HG03060 (cell line): ENCODE results near the gene CASZ1.

Experiments used
- ATAC-seq: cut with Tn5 transposase; IDR thresholded peaks from one replicate; pipeline ENCODE4 v1.9.1; 2021; ENCODE audit warnings: low read depth, moderate number of reproducible peaks; ENCODE audit not compliant: unreplicated experiment

The CASZ1 gene

DNA sequence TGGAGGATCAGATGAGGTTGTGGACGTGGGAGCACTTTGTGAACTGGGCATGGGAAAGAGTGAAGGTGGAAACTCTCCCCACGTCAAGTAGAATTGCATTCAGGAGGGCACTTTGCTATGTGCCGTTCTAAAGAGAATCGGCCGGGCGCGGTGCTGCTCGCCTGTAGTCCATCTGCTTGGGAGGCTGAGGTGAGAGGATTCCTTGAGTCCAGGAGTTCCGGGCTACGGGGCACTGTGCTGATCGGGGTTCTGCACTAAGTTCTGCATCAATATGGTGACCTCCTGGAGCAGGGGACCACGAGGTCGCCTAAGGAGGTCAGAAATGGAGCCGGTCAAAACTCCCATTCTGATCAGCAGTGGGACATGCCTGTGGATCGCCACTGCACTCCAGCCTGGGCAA, 179.8 kb downstream of the CASZ1 start:
- ATAC-seq: no peak

DNA sequence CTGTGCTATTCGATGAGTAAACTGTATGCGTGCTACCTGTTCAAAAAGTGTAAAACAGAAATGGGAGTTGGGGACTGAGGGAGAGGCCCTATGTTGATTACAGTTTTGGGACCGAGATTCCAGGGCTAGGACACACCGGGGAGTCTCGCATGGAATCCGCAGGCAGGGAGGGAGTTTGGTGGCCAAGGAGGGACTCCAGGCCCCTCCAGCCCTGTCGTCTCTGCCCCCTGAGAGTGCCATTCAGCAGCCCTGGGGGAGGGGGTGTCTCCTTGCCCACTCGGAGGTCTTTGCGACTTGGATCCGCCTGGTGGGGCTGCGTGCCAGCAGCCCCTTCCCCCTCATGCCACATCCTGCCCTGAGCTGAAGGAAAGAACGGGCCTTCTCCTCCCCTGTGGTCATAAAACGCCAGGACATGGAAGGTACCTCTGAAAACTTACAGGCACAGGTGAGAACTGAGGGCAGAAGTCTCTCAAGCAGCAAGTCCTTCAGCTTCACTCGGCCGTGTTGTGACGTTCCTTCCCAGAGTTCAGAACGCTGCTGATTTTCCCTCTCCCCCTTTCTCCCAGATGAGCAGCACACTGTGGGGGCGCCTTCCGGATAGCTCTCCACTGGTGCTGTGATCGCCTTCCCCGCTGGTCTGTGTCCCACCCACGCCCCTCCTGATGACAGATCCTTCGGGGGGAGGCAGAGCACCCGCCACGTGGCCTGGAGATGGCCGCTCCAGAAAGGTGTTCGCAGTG, 180.3 kb downstream of the CASZ1 start:
- ATAC-seq: no peak

DNA sequence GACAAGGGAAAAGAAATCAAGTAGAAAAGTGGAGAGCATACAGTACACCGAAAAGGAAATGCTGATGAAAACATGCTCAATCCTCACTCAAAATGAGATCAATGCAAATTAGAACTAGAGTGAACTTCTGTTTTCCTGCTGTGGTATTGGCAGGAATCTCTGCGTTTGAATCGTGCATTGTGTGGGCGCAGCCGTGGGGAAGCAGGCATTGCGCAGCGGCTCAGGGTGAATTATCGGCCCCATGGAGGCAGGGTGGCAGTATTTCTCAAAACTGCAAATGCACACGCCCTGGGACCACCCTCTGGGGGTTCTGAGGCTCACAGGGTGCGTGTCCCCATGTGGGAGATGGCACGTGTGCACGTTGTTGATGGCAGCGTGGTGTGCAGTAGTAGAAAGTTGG, 181.1 kb downstream of the CASZ1 start:
- no peak for ATAC-seq

DNA sequence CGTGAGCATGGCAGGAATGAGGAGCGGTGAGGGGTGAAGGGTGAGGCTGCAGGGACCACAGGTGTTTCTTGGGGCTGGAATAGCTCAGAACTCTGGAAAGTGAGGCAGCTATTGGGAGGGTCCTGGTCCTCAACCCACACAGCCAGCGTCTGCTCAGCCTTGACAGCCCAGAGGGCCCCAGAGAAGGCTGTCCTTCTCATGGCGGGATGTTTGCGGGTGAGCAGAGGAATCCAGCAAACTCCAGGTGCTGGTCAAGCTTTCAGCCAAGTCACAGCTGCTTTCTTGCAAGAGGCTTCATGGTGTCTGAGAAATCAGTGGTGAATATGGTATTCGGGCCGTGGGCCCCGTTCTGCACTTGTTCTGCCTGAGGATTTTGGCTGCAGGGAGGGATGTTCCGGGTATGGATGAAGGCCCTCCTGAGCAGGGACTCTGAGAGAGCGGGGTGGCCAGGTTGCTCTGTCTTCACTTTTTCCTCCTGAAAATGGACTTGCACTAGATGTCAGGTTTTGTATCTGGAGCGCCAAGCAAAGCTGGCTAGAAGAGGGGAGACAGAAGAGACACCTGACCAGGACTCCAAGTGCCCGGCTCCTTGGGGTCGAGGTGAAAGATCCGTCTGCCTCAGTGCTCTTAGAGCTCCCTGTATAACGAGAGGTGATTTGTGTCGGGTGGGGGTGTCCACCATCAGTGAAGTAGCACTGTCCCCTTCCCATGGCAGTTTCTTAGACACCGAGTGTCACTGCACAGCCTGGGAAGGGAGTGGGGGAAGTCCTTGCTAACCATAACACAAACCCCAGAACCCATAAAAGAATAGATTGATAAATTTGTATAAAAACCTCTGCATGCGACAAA, 181.8 kb downstream of the CASZ1 start:
- ATAC-seq: no peak

DNA sequence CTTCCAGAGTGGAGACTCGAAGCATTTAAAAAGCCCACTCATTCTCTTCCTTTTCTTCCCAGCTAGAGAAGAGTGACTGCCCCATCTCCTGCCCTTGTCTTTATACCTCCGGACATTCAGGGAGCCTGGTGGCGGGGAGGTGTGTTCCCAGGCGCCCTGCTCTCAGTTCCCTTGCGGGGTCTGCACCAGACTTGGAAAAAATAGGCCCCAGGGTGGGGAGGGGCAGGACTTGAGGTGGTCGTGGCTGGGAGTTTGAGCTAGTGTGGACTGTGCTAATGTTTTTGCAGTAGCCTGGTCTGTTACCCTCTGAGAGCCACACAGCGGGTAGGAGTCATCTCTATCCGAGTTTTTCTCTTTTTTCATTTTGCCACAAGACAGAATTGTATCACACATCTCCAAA, 182.6 kb downstream of the CASZ1 start:
- no peak for ATAC-seq

DNA sequence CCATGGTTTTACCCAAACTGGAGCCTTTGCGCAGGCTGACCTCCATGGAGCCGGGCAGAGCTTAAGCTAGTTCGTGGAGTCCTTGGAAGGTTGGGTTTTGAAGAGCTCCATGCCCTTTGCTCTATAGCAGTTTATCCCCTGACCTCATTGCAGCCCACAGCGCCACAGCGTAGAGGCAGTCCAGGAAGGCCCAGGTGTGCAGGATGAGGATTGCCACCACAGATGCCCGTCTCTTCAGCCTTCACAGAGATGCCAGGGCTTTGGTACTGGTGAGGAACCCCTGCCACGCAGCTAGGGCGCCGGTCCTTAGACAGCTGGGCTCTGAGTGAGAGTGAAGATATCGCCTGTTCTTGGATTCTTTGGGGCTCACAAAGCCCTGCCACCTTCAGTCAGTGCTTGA, 183.1 kb downstream of the CASZ1 start:
- ATAC-seq: no peak

DNA sequence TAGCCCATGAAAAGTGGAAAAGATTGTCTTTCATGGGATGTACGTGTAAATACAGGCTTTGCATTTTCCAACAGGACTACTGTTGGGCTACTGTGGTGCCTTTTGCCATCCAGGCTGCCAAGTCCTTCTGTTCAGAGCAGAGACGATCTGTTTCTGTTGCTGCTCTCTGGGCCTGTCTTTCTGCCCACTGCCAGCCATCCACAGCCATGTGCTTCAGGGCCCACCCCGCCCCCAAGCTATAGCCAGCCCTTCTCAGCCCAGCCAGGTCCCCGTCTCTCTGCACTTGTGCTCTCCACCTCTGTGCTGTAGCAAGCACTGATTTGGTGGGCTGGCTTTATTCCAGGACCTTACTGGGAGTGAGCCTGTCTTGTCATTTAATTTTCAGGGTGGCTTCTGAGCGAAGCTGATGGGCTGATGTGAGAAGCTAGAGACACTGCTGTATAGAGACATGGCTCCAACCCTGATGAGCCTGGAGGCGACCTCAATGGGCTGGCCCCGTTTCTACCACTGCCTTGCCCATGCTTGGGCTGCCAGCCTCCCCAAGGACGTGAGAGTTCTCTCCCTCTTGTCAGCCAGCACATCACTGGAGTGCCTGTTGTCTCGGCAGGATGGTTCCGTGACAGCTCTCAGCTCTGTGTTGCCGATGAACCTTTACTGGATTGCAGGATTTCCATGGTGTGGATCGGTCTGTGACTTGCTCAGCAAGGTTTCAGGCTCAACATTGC, 183.8 kb downstream of the CASZ1 start:
- no peak for ATAC-seq

DNA sequence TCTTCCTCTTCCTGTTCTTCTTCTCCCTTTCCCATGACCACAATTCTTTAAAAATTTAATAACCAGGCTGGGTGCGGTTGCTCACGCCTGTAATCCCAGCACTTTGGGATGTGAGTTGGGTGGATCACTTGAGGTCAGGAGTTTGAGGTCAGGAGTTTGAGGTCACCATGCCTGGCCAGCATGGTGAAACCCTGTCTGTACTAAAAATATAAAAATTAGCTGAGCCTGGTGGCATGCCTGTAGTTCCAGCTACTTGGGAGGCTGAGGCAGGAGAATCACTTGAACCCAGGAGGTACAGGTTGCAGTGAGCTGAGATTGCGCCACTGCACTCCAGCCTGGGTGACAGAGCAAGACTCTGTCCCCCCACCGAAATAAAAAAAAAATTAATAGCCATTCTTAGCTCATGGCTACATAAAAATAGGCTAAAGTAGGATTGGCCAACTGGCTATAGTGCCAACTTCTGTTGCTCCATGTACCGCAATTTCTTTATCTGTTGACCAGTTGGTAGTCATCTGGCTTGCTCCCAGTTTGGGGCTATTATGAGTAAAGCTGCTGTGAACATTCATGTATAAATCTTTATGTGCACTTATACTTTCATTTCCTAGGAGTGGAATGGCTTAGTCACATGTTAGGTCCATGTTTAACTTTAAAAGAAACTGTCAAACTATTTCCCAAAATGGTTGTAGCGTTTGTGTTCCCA, 185.4 kb downstream of the CASZ1 start:
- ATAC-seq: no peak

DNA sequence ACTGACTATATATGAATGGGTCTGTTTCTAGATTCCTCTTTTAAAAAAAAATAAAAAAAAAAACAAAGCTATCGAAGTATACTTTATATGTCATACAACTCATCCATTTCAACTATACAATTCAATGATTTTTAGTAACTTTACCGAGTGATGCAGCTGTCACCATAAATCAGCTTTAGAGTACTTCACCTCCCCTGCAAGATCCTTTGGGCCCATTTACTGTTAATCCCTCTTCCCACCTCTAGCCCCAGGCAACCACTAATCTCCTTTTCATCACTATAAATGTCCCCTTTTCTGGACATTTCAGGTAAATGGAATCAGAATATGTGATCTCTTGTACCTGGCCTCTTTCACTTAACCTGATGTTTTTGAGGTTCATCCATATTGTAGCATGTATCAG, 187.8 kb downstream of the CASZ1 start:
- ATAC-seq: no peak

DNA sequence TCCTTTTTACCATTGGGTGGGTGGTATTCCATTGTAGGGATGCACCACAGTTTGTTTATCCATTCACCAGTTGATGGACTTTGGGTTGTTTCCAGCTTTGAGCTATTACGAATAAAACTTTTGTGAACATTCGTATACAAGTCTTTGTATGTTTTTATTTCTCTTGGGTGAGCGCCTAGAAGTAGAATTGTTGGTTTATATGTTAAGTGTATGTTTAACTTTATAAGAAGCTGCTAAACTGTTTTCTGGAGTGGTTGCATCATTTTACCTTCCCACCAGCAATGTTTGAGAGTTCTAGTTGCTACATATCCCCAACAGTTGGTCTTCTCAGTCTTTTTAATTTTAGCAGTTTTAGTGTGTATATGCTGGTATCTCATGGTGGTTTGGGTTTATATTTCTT, 189.2 kb downstream of the CASZ1 start:
- ATAC-seq: no peak

DNA sequence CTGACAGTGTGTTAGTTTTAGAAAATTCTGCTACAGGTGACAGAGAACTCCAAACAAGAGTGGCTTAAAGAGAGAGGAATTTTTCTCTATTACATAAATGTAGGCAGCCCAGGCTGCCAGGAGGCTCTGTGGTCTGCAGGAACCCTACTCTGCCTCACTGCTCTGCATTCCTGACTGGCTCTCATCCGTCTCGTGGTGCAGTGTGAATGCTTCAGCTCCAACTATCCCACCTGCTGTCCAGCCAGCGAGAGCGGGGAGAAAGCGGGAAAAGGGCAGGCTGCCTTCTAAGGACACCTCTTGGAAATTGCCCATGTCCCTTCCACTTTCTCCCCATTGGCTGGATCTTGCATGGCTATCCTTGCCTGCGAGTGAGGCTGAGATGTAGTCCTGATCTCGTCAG, 190.4 kb downstream of the CASZ1 start:
- ATAC-seq: no peak

DNA sequence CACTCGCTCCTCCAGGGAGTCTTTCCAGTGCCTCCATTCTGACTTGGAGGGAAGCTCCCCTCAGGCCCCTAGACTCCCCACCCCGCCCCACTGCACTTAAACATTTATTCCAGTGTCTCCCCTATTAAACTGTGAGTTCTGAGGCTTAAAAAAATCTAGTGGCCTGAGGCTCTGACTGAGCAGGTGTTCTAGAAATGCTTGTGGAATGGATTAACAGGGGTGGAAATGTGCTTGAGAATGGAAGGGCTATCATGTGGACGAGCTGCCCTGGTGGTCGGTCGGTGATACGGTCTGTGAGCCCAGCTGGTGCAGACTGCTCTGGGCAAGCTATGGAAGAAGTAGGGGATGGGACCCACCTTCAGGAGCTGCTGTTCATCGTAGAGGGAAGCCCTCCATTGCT, 191.5 kb downstream of the CASZ1 start:
- no peak for ATAC-seq

DNA sequence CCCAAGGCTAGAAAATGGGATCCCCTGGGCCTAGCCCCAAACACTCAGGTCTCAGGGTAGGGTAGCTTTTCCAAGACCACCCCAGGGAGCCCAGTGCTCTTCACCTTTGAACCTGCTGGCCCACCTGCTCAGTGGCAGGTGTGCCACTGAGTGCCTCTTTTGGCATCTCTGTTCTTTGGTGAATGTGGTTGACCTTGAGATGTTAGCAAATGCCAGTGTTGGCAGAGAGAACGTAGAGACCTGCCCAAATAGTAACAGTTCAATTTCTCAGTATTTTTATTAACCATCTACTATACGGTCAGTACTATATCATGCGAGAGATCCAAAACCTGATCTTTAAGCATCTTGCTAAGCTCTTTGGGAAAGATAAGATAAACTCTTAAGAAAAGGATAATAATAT, 193.5 kb downstream of the CASZ1 start:
- ATAC-seq: no peak

DNA sequence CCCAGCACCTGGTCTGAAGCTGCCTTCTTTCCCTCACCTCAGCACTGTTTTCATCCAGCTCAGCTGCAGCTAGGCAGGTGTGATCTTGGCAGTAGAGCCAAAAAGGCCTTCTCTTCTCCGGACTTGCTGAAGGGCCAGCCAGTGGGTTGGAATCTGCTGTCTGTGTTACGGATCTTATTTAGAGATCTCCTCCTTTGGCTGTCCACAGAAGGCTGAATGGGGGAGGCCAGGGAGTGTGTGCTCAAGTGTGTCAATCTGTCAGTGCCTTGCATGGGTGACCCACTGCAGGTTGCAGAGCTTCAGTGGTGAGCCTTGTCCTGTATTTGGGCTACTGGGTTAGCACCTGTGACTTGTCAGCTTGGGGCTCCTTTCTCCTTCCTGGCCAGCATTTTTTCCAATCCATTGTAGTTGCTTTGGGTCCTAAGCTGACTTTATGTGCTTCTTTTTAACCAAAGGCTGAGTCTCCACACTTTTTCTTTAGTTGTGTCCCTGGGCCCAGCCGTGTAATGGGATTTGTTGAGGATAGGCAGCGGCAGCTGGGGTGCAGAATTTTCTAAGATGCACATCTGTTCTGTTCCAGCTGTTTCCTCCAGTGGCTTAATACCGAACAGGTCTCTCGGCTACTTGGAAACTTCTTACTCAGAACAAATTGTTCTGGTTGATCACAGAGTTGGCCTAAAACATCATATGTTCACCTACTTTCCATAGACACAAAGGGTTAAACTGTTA, 194.9 kb downstream of the CASZ1 start:
- ATAC-seq: no peak

DNA sequence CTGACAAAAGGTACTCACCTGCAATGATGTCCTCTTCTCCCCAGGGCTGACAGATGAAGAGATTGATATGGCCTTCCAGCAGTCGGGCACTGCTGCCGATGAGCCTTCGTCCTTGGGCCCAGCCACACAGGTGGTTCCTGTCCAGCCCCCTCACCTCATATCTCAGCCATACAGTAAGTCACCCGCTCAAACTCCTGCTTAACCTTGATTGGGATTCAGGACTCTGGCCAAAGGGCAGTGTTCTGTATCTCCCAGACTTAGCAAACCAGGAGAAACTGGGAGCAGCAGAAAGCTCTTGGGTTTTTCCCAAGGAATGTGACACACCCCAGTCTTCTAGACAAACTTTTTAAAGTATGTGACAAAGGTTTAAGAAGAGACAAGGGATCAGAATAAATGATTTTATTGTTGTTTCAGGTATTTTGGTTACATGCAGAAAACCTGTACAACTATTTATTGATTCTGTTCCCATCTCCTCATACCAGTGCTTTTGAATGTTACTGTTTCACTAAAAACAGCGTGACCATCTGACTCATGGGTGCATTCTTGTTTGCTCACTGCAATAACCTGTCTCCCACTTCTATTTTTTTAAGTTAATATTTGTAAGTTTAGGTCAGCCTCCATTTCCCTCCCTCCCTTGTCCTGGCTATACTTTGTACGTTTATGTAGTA, 197.1 kb downstream of the CASZ1 start:
- ATAC-seq: no peak

DNA sequence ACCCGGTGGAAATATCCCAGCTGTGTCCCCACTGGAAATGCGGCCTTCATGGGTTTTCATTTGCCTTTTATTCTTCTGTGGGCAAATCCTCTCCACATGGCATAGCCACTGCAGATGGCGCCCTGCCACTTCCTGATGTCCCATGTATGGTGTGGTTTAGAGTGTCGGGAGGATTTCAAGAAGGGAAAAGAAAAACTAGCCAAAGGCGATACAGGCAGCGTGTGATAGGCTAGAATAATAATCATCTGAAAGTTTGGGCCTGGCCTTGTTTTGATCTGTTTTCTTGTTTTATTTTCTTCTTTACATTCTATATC, 198.1 kb downstream of the CASZ1 start:
- ATAC-seq: no peak

DNA sequence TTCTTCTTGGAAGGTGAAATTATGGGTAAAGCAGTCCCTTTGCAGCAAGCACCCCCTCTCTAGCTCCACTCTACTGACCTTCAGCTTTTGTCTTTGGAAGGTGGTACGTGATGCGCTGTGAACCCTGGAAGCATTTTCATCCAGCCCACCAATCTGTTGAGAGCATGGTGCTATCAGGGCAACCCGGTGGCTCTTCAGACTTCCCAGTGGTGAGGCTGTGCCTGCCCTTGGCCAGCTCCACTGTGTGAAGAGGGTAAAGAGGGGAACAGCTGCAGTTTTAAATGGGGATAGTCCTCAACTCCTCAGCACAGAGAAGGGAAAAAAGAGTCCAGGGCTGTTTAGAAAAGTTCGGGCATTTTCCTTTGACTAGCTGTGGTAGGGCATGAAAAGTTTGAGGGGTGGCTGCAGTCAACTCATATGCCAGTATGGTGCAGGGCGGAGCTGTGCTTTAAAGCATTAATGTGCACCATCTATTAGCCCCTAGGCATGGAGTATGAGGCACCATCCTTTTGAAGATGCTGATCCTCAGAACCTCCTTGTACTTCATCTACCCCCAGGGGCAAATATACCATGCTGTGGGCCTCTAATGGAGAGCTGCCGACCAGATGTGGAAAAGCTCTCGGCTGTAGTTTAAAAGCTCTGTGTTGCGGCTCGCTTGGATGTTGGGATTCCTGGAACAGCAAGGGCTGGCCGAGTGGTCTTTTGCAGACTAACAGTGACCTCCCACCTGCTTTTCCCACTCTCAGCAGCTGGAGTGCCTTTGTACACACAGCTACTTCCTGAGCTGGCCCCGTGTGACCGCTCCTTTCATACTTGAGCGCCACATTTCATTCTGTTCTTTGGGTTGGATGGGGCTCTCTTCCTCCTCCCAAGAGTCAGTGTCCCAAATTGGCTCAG, 198.7 kb downstream of the CASZ1 start:
- ATAC-seq: no peak

DNA sequence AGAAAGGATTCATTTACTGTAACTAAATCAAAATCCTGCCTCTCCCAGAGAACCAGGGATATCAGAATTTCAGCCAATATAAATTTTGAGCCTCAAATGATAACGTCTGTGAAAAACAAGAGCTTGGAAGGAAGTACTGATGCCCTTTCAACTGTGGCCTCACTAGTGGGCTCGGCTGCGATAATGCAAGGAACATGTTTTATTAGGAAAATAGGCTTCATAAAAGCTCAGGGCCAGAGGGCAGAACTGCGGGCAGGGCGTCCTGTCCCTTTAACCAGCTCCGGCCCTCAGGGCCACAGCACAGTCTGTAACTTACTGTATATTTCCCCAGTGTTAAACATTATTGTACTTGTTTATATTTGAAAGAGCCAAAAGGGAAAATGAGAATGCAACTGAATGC, 199.7 kb downstream of the CASZ1 start:
- ATAC-seq: no peak
